GM12865 (cell line): ENCODE measurements around the gene PNP.

ENCODE experiments used
- DNase-seq: peaks from one replicate; pipeline ENCODE4 v3.0.0; 2010; ENCODE audit warnings: low read depth
- H3K4me3 ChIP-seq: 2 replicates; pipeline ENCODE4 v1.5.1; 2011; ENCODE audit warnings: mild to moderate bottlenecking, low read depth, low read length, control low read depth
- TF ChIP-seq, protein P1 (sequence below): IDR thresholded peaks from 2 replicates; pipeline ENCODE4 v1.5.1; 2011; ENCODE audit warnings: low read length, control low read depth, low read depth, inconsistent platforms; ENCODE audit not compliant: insufficient read depth; ENCODE audit errors: missing control alignments

Gene PNP

DNA sequence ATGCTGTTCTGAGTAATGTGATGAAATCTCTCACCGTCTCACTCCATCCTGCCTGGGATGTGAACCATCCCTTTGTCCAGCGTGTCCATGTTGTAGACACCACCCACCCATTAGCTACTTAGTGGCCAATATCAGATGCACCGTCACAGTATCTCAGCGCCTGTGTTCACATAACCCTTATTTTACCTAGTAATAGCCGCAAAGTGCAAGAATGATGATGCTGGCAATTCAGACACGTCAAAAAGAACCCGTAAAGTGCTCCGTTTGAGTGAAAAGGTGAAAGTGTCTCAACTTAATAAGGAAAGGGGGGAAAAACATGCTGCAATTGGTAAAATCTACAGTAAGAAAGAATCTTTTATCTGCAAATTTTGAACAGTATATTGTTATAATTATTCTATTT is 39.2 kb downstream of the PNP start:
- peak; percentile 47 for DNase-seq
- TF ChIP-seq, protein P1, sequence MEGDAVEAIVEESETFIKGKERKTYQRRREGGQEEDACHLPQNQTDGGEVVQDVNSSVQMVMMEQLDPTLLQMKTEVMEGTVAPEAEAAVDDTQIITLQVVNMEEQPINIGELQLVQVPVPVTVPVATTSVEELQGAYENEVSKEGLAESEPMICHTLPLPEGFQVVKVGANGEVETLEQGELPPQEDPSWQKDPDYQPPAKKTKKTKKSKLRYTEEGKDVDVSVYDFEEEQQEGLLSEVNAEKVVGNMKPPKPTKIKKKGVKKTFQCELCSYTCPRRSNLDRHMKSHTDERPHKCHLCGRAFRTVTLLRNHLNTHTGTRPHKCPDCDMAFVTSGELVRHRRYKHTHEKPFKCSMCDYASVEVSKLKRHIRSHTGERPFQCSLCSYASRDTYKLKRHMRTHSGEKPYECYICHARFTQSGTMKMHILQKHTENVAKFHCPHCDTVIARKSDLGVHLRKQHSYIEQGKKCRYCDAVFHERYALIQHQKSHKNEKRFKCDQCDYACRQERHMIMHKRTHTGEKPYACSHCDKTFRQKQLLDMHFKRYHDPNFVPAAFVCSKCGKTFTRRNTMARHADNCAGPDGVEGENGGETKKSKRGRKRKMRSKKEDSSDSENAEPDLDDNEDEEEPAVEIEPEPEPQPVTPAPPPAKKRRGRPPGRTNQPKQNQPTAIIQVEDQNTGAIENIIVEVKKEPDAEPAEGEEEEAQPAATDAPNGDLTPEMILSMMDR, result no peak
- no peak overlapping the region for H3K4me3 ChIP-seq

DNA sequence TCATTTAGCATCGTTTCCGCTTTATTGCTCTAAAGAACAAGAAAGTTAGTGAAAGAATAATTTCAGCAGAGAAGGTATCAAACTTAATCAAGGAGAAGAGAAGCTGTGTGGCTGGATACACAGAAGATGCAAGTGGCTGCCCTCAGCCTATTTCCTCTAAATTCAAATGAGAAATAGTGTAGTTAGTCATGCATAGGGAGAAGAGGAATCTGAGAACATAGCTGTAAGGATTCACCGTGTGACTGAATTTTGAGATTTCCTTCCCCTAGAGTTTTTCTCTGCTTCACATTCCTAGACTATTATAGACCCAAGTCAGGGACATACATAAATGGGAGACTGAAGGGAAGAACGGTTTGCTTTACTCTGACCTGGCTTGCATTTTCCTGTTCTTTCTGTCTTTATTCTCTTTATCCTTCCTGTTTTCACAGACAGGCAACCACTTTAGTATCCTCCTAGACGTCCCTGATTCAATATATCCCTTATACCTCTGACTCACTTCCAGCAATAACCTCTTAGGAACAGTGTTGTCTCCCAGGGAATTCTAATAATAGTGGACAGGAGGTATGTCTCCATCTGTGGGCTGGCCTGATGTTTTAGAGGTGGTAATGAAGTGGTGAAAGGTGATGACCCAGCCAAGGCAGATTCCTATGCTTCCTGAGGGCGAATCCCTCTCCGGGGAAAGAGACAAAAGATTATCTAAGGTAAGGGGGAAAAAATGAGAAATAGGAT is 43.1 kb downstream of the PNP start:
- DNase-seq, result no peak
- no peak overlapping the region for H3K4me3 ChIP-seq
- TF ChIP-seq, protein P1, result no peak

DNA sequence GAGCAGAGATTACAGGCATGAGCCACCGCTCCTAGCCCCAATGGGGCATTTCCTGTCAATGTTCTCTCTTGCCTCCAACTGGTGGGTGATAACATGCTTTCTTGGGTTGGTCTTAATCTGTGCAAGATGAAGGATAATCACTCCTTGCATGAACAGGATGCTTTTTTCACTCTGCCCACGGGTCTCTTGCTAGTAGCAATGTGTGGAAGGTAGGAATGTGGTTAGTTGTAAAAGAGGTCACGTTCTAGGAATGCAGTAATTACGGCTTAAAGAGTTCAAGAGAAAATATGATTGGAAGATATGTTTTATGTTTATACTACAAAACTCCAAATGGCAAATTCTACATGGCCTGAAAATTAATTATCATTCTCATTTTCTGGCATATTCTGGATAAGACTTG is 46.6 kb downstream of the PNP start:
- no peak overlapping the region for H3K4me3 ChIP-seq
- DNase-seq, result no peak
- TF ChIP-seq, protein P1, result no peak

DNA sequence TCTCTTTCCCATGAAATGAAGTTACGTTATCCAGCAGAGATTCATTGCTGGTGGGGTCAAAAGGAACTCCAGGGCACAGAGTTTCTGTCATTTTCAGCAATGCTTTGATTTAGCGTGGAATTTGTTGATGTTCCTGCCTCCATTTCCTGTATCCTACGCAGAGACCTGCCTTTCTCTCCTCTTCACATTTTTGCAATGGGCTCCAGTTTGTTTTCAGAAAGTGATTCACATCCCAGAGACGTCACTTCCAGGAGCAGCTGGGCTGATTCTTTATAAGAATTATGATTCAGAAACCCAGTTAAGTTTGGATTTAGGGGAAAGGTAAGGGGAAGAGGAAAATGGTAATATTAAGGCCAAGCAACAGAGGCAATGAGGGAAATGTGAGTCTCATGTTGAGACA is 47.7 kb downstream of the PNP start:
- no peak overlapping the region for H3K4me3 ChIP-seq
- TF ChIP-seq, protein P1, result no peak
- DNase-seq, result no peak

DNA sequence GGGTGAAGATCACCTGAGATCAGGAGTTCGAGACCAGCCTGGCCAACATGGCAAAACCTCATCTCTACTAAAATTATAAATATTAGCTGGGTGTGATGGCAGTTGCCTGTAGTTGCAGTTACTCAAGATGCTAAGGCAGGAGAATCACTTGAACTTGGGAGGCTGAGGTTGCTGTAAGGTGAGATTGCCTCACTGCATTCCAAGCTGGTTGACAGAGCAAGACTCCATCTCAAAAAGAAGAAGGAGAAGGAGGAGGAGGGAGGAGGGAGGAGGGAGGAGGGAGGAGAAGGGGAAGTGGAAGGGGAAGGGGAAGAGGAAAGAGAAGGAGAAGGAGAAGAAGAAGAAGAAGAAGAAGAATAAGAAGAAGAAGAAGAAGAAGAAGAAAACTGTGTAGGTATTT is 53.1 kb downstream of the PNP start:
- TF ChIP-seq, protein P1, result no peak
- H3K4me3 ChIP-seq, result no peak overlapping the region
- no peak for DNase-seq

DNA sequence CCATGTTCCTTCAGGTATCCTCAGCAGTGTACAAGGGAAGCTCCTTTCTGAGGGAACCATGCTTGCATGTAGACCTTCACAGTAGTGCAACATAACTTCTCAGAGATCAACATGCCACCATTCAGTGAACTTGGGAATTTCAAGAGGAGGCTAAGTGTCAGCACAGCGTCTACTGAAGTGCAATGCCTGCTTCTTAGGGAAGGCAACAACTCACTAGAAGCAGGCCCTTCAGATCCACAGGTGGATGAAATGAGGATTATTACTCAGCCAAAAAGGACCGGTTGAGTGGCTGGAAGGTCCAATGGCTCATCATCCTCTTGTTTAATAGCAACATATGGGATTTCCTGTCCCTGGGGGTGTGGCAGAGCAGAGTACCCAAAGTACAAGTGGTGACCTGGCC is 54.8 kb downstream of the PNP start:
- TF ChIP-seq, protein P1, result no peak
- DNase-seq, result no peak
- no peak overlapping the region for H3K4me3 ChIP-seq
